ENCODE measurements around the gene RAB41. TPM values are rescaled to one million over a fixed set of nuclear protein-coding genes. Genes with fewer than 3 reads are reported as not detected.

Gene RAB41
- total RNA-seq = not detected

GRCh38 chrX:70281951-70282350, at the start of gene RAB41:
Gene RAB41 (plus strand): TSS chrX:70282172. CDS start chrX:70282218, 46 bp downstream.

GRCh38 chrX:70234355-70234754, 47.6 kb upstream of the RAB41 start, which contains the start of gene AWAT1:
Gene AWAT1 (plus strand): TSS chrX:70234655. CDS start chrX:70234696, 41 bp downstream.

DNA sequence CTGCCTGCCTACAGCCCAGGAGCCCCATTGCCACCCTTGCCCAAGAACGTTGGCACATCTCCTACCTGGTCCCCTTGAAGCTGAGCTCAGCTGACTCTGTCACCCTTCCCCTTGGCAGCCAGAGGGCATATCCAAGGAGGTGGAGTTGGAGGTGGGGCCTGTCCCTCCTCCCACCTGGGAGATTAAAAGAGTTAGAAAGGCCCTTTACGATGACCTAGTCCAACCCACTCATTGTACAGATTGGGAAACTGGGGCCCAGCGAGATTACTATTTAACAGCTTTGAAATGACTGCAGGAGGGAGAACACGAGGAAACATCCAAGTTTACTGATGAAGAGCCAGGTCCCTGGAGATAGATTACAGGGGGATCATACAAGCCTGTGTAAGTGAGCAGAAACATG, 21.9 kb upstream of the RAB41 start, which contains the start of gene P2RY4:
TSS of gene P2RY4 (minus strand) at position 101 of the 400 bp plus-strand sequence. CDS start 580 bp downstream, outside the sequence.

DNA sequence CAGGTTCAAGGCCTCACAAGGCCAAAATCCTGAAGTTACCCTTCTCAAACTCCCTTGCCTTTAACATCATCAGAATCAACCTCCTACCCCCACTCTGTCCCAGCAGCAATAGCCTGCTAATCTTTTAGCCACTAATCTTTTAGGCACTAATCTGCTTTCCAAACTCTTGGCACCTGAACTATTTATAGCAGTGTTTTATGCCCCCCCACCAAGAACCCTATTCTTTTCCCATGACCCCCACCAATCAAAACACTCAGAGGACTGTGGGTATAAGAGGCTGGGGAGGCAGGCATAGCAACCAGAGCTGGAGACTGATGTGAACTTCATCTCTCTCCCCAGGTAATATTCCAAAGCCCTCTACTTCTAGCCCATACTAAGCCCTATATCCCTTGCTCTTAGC, 13.9 kb upstream of the RAB41 start, which contains the start of gene ARR3:
TSS of gene ARR3 (plus strand) at position 301 of the 400 bp plus-strand sequence. CDS start 1,052 bp downstream, outside the sequence.

DNA sequence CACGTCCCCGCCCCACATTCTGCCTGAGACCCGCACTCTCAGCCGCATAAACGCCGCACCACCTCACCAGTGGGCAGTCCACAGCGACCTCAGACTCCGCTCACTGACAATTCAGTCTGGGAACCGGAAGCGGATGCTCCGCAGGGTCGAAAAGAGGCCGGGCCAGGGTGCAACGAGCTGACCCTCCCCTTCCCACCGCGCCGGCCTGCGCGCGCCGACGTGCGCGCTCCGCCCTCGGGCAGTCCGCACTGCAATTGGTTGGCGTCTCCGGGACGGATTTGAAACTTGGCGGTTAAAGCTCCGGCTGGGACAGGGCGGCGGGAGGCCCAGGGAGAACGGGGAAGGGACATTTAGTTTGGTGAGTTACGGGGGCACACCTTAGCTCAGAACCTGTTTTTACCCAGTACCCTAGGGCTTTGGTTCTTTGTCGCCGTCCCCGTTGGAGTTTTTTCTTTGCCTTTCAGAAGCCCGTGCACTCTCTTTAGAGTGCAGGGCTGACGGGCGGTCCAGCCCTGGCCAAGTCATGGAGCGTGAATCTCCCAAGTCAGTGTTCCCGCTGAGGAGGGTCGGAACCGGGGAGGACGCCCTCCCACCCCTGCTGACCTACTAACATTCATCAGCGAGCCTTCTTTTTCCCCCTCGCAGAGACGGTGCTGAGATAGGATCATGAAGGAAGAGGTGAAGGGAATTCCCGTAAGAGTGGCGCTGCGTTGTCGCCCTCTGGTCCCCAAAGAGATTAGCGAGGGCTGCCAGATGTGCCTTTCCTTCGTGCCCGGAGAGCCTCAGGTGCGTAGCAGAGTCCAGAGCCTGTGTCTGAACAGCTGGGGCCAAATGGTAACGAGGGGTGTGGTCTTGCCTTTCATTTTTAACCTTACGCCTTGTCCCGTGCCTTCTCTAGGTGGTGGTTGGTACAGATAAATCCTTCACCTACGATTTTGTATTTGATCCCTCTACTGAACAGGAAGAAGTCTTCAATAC, 8.1 kb downstream of the RAB41 start, which contains the start of the genes KIF4A and PDZD11:
TSS of gene KIF4A (plus strand) at position 312 of the 978 bp plus-strand sequence. CDS start at position 667, 355 bp downstream.
TSS of gene PDZD11 (minus strand) at position 135 of the 978 bp plus-strand sequence. CDS start 586 bp downstream, outside the sequence.

Other genes starting within 250 kb of the RAB41 start
- gene AWAT2, start 232.2 kb upstream of the RAB41 start, total RNA-seq = not detected
- gene OTUD6A, start 219.7 kb upstream of the RAB41 start, total RNA-seq = not detected
- gene IGBP1, start 148.7 kb upstream of the RAB41 start, total RNA-seq = 10 to 100 TPM; 79.7 to 85.8 TPM
- gene DGAT2L6, start 104.7 kb upstream of the RAB41 start, total RNA-seq = not detected
- gene AWAT1, start 47.5 kb upstream of the RAB41 start, total RNA-seq = not detected
- gene P2RY4, start 22.0 kb upstream of the RAB41 start, total RNA-seq = under 1 TPM; 0.14 to 0.28 TPM
- not detected for gene ARR3, start 13.8 kb upstream of the RAB41 start, total RNA-seq
- 10 to 100 TPM; 33.1 to 33.3 TPM for gene PDZD11, start 7.8 kb downstream of the RAB41 start, total RNA-seq
- gene KIF4A, start 7.9 kb downstream of the RAB41 start, total RNA-seq = 10 to 100 TPM; 28.0 to 28.8 TPM
- gene GDPD2, start 141.1 kb downstream of the RAB41 start, total RNA-seq = under 1 TPM; 0.12 to 0.33 TPM
- gene DLG3, start 162.7 kb downstream of the RAB41 start, total RNA-seq = 10 to 100 TPM; 15.2 to 15.4 TPM